BJ (cell line): Measurements from ENCODE around the gene KIF5A. TPM values are rescaled to one million over a fixed set of nuclear protein-coding genes. Genes with fewer than 3 reads are reported as not detected.
"Not testable (repeated sequence)": the region's sequence is repeated elsewhere in the genome, so short reads cannot be mapped to it uniquely, and the experiment has no call there.

Experiments
- CTCF ChIA-PET: fragments of 350-600 bp; formaldehyde crosslinking; extraction: SDS; loops from one replicate; lab custom pipeline; 2021; ENCODE audit warnings: antibody characterized with exemption, inconsistent platforms; lab: Yijun Ruan, JAX
- POLR2A ChIA-PET: fragments of 300-600 bp; sonication (Branson Sonifier 250); formaldehyde crosslinking; extraction: SDS; loops from one replicate; lab custom pipeline; 2021; ENCODE audit warnings: antibody characterized with exemption; lab: Charles Lee
- DNase-seq: peaks from one replicate; pipeline ENCODE4 v3.0.0-alpha.2; 2011; ENCODE audit warnings: low read depth
- H3K27me3 ChIP-seq: 2 replicates; pipeline ENCODE4 v1.6.0; 2011; ENCODE audit warnings: low read length; ENCODE audit not compliant: control insufficient read depth, insufficient read depth
- H3K36me3 ChIP-seq: 2 replicates; pipeline ENCODE4 v1.5.1; 2011; ENCODE audit warnings: low read length; ENCODE audit not compliant: control insufficient read depth, insufficient read depth
- H3K4me3 ChIP-seq: 2 replicates; pipeline ENCODE4 v1.5.1; 2011; ENCODE audit warnings: low read depth, mild to moderate bottlenecking, control low read depth, low read length
- polyA plus RNA-seq: library from polyadenylated mRNA; depleted of rRNA; stranded (reverse); fragments of >200 nt; gene quantifications from 2 replicates; pipeline ENCODE4 v1.2.3, GENCODE V29; 2011
- TF ChIP-seq, protein P1 (sequence below): IDR thresholded peaks from 2 replicates; pipeline ENCODE4 v1.5.1; 2011; ENCODE audit warnings: low read depth, mild to moderate bottlenecking, control low read depth, inconsistent platforms, low read length, moderate library complexity; ENCODE audit not compliant: insufficient read depth

KIF5A gene
- polyA plus RNA-seq, 1 experiment: 0.64 TPM

DNA sequence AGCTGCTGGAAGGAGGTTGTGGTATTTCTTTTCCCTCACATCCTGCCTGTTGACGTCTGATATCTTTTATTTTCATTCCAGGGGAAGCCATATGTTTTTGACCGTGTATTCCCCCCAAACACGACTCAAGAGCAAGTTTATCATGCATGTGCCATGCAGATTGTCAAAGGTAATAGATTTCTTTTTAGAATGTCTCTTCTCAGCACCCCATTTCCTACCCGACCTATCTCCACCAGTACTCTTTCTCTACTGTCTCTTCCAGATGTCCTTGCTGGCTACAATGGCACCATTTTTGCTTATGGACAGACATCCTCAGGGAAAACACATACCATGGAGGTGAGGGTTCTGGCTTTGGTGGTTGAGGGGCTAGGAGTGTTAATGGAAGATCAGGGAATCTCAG, 13.5 kb downstream of the KIF5A start:
- peaks cover 4% of the 10 kb centered on the region; the same call in 1 of the 2 replicates for H3K27me3 ChIP-seq
- CTCF ChIA-PET: interaction anchor here (1.2 to 1.4 kb wide), 4 partner anchors 12 to 70 kb away, joined by 3 to 5 read pairs (median 4); partner anchors contain the start of gene B4GALNT1

DNA sequence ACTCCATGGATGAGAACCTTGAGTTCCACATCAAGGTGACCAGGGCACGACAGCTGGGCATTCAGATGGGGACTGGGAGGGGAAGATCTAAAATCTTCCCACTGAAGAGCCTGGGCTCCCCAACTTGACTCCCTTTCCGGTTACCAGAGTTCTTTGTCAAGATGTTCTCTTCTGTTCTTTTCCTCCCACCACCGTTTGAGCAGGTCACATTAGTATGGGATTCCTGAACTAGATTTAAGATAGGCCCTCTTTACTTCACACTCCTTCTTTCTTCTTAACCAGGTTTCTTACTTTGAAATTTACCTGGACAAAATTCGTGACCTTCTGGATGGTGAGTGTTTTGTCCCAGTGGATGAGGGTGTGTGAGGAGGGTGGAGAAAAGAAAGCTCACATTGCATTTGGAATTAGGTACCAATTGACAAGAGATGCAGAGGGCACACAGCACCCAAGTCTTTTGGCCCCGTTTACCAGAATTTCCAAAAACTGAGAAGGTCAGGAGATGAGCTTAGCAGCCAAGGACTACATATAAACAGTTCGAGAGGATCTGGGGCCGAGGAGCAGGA, 14.4 kb downstream of the KIF5A start:
- ChIA-PET POLR2A (no interaction called here), CTCF (interaction anchor here (0.7 kb wide), 1 partner anchor 58 kb away, joined by 5 read pairs; no protein-coding TSS in a partner anchor)
- Histone ChIP-seq H3K27me3 (peaks cover 4% of the 10 kb centered on the region; the same call in 1 of the 2 replicates), H3K4me3 (no peak overlapping the region), H3K36me3 (no peaks in the 10 kb centered on the region)
- TF ChIP-seq, protein P1, sequence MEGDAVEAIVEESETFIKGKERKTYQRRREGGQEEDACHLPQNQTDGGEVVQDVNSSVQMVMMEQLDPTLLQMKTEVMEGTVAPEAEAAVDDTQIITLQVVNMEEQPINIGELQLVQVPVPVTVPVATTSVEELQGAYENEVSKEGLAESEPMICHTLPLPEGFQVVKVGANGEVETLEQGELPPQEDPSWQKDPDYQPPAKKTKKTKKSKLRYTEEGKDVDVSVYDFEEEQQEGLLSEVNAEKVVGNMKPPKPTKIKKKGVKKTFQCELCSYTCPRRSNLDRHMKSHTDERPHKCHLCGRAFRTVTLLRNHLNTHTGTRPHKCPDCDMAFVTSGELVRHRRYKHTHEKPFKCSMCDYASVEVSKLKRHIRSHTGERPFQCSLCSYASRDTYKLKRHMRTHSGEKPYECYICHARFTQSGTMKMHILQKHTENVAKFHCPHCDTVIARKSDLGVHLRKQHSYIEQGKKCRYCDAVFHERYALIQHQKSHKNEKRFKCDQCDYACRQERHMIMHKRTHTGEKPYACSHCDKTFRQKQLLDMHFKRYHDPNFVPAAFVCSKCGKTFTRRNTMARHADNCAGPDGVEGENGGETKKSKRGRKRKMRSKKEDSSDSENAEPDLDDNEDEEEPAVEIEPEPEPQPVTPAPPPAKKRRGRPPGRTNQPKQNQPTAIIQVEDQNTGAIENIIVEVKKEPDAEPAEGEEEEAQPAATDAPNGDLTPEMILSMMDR: no peak
- no peak for DNase-seq

More for the DNA sequence above, 13.5 kb downstream of the KIF5A start:
- POLR2A ChIA-PET: no interaction called here
- H3K4me3 ChIP-seq: no peak overlapping the region
- no peaks in the 10 kb centered on the region for H3K36me3 ChIP-seq
- no peak for DNase-seq
- TF ChIP-seq, protein P1: no peak

DNA sequence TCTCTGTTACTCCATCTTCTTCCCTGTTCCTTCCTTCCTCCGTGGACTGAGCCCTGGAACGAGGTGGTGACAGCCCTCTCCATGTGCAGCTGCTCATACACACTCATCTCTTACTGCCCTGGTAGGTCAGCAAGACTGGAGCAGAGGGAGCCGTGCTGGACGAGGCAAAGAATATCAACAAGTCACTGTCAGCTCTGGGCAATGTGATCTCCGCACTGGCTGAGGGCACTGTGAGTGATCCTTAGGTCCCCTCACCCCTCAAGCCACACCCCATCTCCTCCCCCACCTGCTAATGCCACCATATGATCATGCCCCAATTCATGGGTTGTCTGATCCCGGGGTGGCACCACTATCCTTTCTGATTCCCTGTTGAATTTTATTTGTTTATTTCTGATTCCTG, 19.0 kb downstream of the KIF5A start:
- TF ChIP-seq, protein P1: no peak
- no peak for DNase-seq
- H3K27me3 ChIP-seq: no peaks in the 10 kb centered on the region; the same call in 1 of the 2 replicates
- POLR2A ChIA-PET: no interaction called here
- CTCF ChIA-PET: interaction anchor here (1.1 to 1.7 kb wide), 2 partner anchors 11 to 14 kb away, joined by 3 read pairs; no protein-coding TSS in a partner anchor
- H3K4me3 ChIP-seq: no peak overlapping the region
- H3K36me3 ChIP-seq: no peaks in the 10 kb centered on the region; the same call in 1 of the 2 replicates

DNA sequence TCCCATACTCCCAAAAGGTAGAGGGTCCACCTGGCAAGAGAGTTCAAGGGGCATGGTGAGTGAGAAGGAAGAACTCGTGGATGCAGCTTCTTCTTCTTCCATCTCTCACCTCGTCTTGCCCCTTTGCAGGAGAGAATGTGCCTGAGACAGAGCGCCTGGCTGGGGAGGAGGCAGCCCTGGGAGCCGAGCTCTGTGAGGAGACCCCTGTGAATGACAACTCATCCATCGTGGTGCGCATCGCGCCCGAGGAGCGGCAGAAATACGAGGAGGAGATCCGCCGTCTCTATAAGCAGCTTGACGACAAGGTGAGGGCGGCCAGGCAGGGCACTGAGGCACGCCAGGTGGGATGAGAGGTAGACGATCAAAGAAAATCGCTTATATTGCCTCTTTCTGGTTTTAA, 20.0 kb downstream of the KIF5A start:
- POLR2A ChIA-PET: no interaction called here
- Histone ChIP-seq H3K27me3 (no peaks in the 10 kb centered on the region; the same call in 1 of the 2 replicates), H3K36me3 (no peaks in the 10 kb centered on the region; the same call in 1 of the 2 replicates), H3K4me3 (no peak overlapping the region)
- CTCF ChIA-PET: interaction anchor here (0.8 to 6.9 kb wide), 3 partner anchors 10 to 123 kb away, joined by 3 to 56 read pairs (median 3); no protein-coding TSS in a partner anchor
- DNase-seq: no peak
- TF ChIP-seq, protein P1: no peak

DNA sequence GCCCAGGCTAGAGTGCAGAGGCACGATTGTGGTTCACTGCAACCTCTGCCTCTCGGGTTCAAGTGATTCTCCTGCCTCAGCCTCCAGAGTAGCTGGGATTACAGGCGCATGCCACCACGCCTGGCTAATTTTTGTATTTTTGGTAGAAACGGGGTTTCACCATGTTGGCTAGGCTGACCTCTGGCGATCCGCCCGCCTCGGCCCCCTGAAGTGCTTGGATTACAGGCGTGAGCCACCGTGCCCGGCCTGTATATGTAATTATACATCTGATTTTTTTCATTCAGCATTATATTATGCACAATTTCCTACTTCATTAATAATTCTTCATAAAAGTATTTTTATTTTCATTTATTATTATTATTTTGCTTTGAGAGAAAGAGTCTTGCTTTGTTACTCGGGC, 20.6 kb downstream of the KIF5A start:
- H3K36me3 ChIP-seq, H3K27me3 ChIP-seq, H3K4me3 ChIP-seq, POLR2A ChIA-PET, DNase-seq: not testable (repeated sequence)
- CTCF ChIA-PET: interaction anchor here (1.1 to 6.9 kb wide), 3 partner anchors 9 to 112 kb away, joined by 3 to 56 read pairs (median 3); no protein-coding TSS in a partner anchor
